ENCODE results near the gene NFYA. TPM values are rescaled to one million over a fixed set of nuclear protein-coding genes. Genes with fewer than 3 reads are reported as not detected.

The NFYA gene
- total and polyA plus RNA-seq, 7 experiments from 2014 or later: 18.6 to 63.3 (median 35.9) TPM

DNA sequence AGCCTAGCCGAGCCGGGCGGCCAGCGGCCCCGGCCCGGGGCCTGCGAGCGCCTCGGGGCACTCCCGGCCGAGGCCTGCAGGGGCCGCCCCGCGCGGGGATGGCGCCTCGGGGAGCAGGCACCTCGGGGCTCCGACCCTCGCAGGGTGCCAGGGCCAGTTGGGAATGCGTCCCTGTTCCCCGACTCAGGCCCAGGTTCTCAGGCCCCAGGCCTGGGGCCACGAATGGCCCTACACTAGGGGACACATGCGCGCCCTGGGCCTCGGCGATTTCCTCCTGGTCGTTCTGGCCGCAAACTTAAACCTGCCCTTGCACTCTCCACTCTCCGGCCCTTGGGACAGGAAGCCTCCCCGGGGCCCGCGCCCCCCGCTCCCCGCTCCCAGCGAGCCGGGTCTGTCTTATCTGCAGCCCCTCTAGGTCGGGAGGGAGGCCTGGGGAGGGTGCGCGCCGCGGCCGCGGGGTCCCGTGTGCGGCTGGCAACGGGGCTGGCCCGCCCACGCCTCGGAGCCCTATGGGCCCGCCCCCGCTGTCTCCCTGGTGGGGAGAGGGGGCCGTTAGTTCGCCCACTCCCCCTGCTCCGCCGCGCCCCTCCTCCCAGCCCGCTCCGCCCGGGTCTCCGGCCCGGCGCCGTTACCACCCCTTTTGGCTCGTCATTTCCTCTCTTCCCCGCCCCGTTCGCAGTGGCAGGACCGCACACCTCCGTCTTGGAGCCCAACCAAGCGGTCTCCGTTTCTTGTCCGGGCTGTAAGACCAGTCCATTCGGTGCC, 611 bp downstream of the NFYA start:
- ATAC-seq (peak; percentile 14), DNase-seq (peak; percentile 64 to 84 (median 77))
- H3K9me3 ChIP-seq (ENCODE audit: control insufficient read depth in 2 of 3, low read length in 3 of 3): no peaks in the 10 kb centered on the region
- peaks cover 0 to 23% (median 5%) of the 10 kb centered on the region in 5 donors for H3K36me3 Mint-ChIP-seq
- intact Hi-C loops (cut with micrococcal nuclease): loop anchor here (1.0 to 10.0 kb wide), 15 partner anchors 109 to 1959 kb away; partner anchors contain the start of genes TBCC (in 2 of the 2), TFEB (in 2 of the 2), FOXP4 (in 1 of the 2) and KCNK5 (in 1 of the 2)
- CTCF ChIA-PET: interaction anchor here (0.8 kb wide), 1 partner anchor 10 kb away, joined by 3 read pairs; no protein-coding TSS in a partner anchor
- H3K27ac ChIP-seq (ENCODE audit: low read depth, low read length): peak overlapping the region; percentile 95
- peaks cover 0 to 5% (median 0%) of the 10 kb centered on the region in 5 donors for H3K27me3 Mint-ChIP-seq
- no peaks in the 10 kb centered on the region for H3K27me3 ChIP-seq (ENCODE audit: control insufficient read depth in 2 of 2, insufficient read depth in 2 of 2, low read length in 2 of 2)
- peak overlapping the region; percentile 94 to 99 (median 95) for H3K27ac Mint-ChIP-seq
- H3K4me1 Mint-ChIP-seq: peaks cover 39 to 70% (median 63%) of the 10 kb centered on the region in 7 donors
- POLR2A ChIA-PET: interaction anchor here (0.8 to 1.7 kb wide), 8 partner anchors 9 to 246 kb away, joined by 3 to 8 read pairs (median 5); partner anchors contain the start of gene TREML2
- H3K4me1 ChIP-seq (ENCODE audit: control insufficient read depth in 2 of 2, insufficient read depth in 2 of 2, low read length in 2 of 2): peaks cover 30% of the 10 kb centered on the region in 2 donors
- H3K4me3 ChIP-seq (ENCODE audit: low read length): peak overlapping the region; percentile 78
- peaks cover 0 to 6% (median 0%) of the 10 kb centered on the region in 11 donors for H3K9me3 Mint-ChIP-seq
- peak overlapping the region; percentile 88 to 98 (median 96) for H3K4me3 Mint-ChIP-seq
- H3K36me3 ChIP-seq (ENCODE audit: control insufficient read depth in 2 of 3, insufficient read depth in 3 of 3, low read length in 3 of 3): peaks cover 0 to 17% (median 0%) of the 10 kb centered on the region in 3 experiments

- peak overlapping the region; percentile 88 to 98 (median 94) for H3K4me3 Mint-ChIP-seq
- peak in 5 of 9 donors; percentile 11 to 54 (median 26) for DNase-seq
These were observed 1.4 kb downstream of the NFYA start for GRCh38 chr6:41073968-41074691.

GRCh38 chr6:41074692-41075436, 2.1 kb downstream of the NFYA start:
- CTCF ChIA-PET: interaction anchor here (0.8 to 1.3 kb wide), 4 partner anchors 9 to 204 kb away, joined by 3 to 4 read pairs (median 3); no protein-coding TSS in a partner anchor
- Histone ChIP-seq H3K4me3 (ENCODE audit: low read length) (peak overlapping the region; percentile 78), H3K27ac (ENCODE audit: low read depth, low read length) (peak overlapping the region; percentile 95), H3K9me3 (ENCODE audit: control insufficient read depth in 2 of 3, low read length in 3 of 3) (no peaks in the 10 kb centered on the region), H3K4me1 (ENCODE audit: control insufficient read depth in 2 of 2, insufficient read depth in 2 of 2, low read length in 2 of 2) (peaks cover 36 to 38% of the 10 kb centered on the region in 2 donors), H3K27me3 (ENCODE audit: control insufficient read depth in 2 of 2, insufficient read depth in 2 of 2, low read length in 2 of 2) (no peaks in the 10 kb centered on the region), H3K36me3 (ENCODE audit: control insufficient read depth in 2 of 3, insufficient read depth in 3 of 3, low read length in 3 of 3) (peaks cover 0 to 16% (median 5%) of the 10 kb centered on the region in 3 experiments)
- no peak for ATAC-seq
- no peak for DNase-seq
- intact Hi-C loops (cut with micrococcal nuclease): loop anchor here (5.0 to 10.0 kb wide), 7 partner anchors 472 to 1937 kb away; partner anchors contain the start of genes TBCC (in 2 of the 2), FOXP4 (in 1 of the 2), KCNK5 (in 1 of the 2) and KLHDC3 (in 1 of the 2)
- peak overlapping the region; percentile 93 to 99 (median 95) for H3K27ac Mint-ChIP-seq
- H3K4me1 Mint-ChIP-seq: peaks cover 41 to 80% (median 73%) of the 10 kb centered on the region in 7 donors
- peak overlapping the region; percentile 88 to 98 (median 94) for H3K4me3 Mint-ChIP-seq
- H3K27me3 Mint-ChIP-seq: peaks cover 0 to 5% (median 0%) of the 10 kb centered on the region in 5 donors
- peaks cover 8 to 28% (median 10%) of the 10 kb centered on the region in 5 donors for H3K36me3 Mint-ChIP-seq
- H3K9me3 Mint-ChIP-seq: peaks cover 0 to 6% (median 0%) of the 10 kb centered on the region in 11 donors
- POLR2A ChIA-PET: interaction anchor here (1.0 kb wide), 1 partner anchor 7 kb away, joined by 3 read pairs; no protein-coding TSS in a partner anchor

More at GRCh38 chr6:41073968-41074691, 1.4 kb downstream of the NFYA start:
- peak overlapping the region; percentile 93 to 99 (median 95) for H3K27ac Mint-ChIP-seq
- H3K9me3 Mint-ChIP-seq: peaks cover 0 to 6% (median 0%) of the 10 kb centered on the region in 11 donors
- Histone ChIP-seq H3K27ac (ENCODE audit: low read depth, low read length) (peak overlapping the region; percentile 95), H3K4me1 (ENCODE audit: control insufficient read depth in 2 of 2, insufficient read depth in 2 of 2, low read length in 2 of 2) (peaks cover 30 to 32% of the 10 kb centered on the region in 2 donors), H3K36me3 (ENCODE audit: control insufficient read depth in 2 of 3, insufficient read depth in 3 of 3, low read length in 3 of 3) (peaks cover 0 to 15% (median 5%) of the 10 kb centered on the region in 3 experiments), H3K4me3 (ENCODE audit: low read length) (peak overlapping the region; percentile 78), H3K27me3 (ENCODE audit: control insufficient read depth in 2 of 2, insufficient read depth in 2 of 2, low read length in 2 of 2) (no peaks in the 10 kb centered on the region), H3K9me3 (ENCODE audit: control insufficient read depth in 2 of 3, low read length in 3 of 3) (no peaks in the 10 kb centered on the region)
- ChIA-PET CTCF (interaction anchor here (0.8 to 1.3 kb wide), 3 partner anchors 9 to 204 kb away, joined by 3 to 4 read pairs (median 3); no protein-coding TSS in a partner anchor), POLR2A (interaction anchor here (1.0 kb wide), 1 partner anchor 8 kb away, joined by 3 read pairs; no protein-coding TSS in a partner anchor)
- H3K36me3 Mint-ChIP-seq: peaks cover 4 to 28% (median 5%) of the 10 kb centered on the region in 5 donors
- no peak for ATAC-seq
- peaks cover 0 to 5% (median 0%) of the 10 kb centered on the region in 5 donors for H3K27me3 Mint-ChIP-seq
- intact Hi-C loops (cut with micrococcal nuclease): loop anchor here (1.0 to 10.0 kb wide), 15 partner anchors 108 to 1959 kb away; partner anchors contain the start of genes TBCC (in 2 of the 2), TFEB (in 2 of the 2), FOXP4 (in 1 of the 2) and KCNK5 (in 1 of the 2)
- H3K4me1 Mint-ChIP-seq: peaks cover 41 to 78% (median 71%) of the 10 kb centered on the region in 7 donors

DNA sequence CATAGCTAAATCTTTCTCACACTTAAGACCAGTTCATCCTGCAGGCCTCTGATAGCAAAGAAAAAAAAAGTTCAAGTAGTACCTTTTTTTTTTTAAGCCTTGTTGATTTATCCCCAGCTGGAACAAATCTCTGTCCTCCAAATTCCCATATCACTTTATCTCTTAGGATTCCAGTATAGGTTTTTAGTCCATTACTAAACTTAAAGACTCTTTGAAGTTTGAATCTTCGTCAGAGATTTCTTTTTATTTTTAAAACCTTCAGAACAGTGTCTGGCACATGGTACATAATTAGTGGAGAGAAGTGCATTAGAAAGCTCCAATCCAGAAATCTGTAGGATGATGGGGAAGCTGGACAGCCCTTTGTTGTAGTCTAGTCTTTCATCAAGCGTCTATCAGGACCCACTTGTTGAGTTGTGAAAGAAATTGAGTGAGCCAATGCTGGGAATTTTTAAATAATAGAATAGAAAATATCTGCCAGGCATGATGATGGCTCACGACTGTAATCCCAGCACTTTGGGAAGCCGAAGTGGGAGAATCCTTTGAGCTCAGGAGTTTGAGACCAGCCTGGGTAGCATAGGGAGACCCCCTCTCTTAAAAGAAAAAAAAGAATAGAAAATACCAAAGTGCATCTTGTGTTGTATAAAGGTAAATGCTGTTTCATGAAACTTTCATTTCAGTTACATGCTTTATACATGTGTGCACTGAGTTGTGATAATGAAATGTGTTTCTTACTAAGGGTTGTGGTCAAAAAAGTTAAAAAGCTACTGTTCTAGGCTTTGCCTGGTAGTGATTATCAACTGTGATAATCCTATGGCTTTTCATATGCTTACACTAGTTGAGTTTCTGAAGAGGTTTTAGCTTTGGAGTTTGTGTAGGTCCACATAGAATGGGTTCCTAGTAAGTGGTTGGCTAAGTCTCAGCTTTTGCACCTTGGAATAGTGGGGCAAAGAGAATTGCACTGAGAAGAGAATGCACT, 3.2 kb downstream of the NFYA start:
- DNase-seq (no peak), ATAC-seq (no peak)
- Mint-ChIP-seq H3K27me3 (peaks cover 0 to 5% (median 0%) of the 10 kb centered on the region in 5 donors), H3K4me1 (peaks cover 43 to 80% (median 75%) of the 10 kb centered on the region in 7 donors), H3K4me3 (peak overlapping the region; percentile 39 to 98 (median 94)), H3K36me3 (peaks cover 8 to 34% (median 17%) of the 10 kb centered on the region in 5 donors), H3K9me3 (peaks cover 0 to 6% (median 0%) of the 10 kb centered on the region in 11 donors), H3K27ac (peak overlapping the region; percentile 29 to 95 (median 93))
- peaks cover 0 to 16% (median 5%) of the 10 kb centered on the region in 3 experiments for H3K36me3 ChIP-seq (ENCODE audit: control insufficient read depth in 2 of 3, insufficient read depth in 3 of 3, low read length in 3 of 3)
- no peaks in the 10 kb centered on the region for H3K27me3 ChIP-seq (ENCODE audit: control insufficient read depth in 2 of 2, insufficient read depth in 2 of 2, low read length in 2 of 2)
- CTCF ChIA-PET: interaction anchor here (0.8 to 1.3 kb wide), 2 partner anchors 48 to 105 kb away, joined by 3 read pairs; no protein-coding TSS in a partner anchor
- POLR2A ChIA-PET: interaction anchor here (0.6 to 0.7 kb wide), 2 partner anchors 14 to 232 kb away, joined by 3 to 4 read pairs; no protein-coding TSS in a partner anchor
- intact Hi-C loops (cut with micrococcal nuclease): loop anchor here (10.0 kb wide), 3 partner anchors 1669 to 1851 kb away; partner anchors contain the start of genes KCNK5 (in 1 of the 2) and TBCC (in 1 of the 2)
- H3K4me3 ChIP-seq (ENCODE audit: low read length): no peak overlapping the region
- peak overlapping the region; percentile 95 for H3K27ac ChIP-seq (ENCODE audit: low read depth, low read length)
- peaks cover 33 to 47% of the 10 kb centered on the region in 2 donors for H3K4me1 ChIP-seq (ENCODE audit: control insufficient read depth in 2 of 2, insufficient read depth in 2 of 2, low read length in 2 of 2)
- no peaks in the 10 kb centered on the region for H3K9me3 ChIP-seq (ENCODE audit: control insufficient read depth in 2 of 3, low read length in 3 of 3)

Data from naive thymus-derived CD4-positive, alpha-beta T cell (primary cell).